SK-N-SH (cell line): ENCODE measurements around the gene PPP2R1B. TPM values are rescaled to one million over a fixed set of nuclear protein-coding genes. Genes with fewer than 3 reads are reported as not detected.

Experiments used
- CTCF ChIA-PET: fragments of 300-600, 350-600 bp; formaldehyde crosslinking; extraction: SDS; loops from one replicate; lab custom pipeline; 2021; lab: Yijun Ruan, JAX
- POLR2A ChIA-PET: fragments of 350-600 bp; sonication (Branson Sonifier 250); formaldehyde crosslinking; extraction: SDS; loops from one replicate; lab custom pipeline; 2020; ENCODE audit warnings: antibody characterized with exemption, inconsistent platforms; lab: Yijun Ruan, JAX
- DNase-seq: peaks from one replicate; pipeline ENCODE4 v3.0.0; 2012
- H2AFZ ChIP-seq: fragments of 200-600 bp; sonication (generic); 2 replicates; pipeline ENCODE4 v1.8.1; 2016; ENCODE audit warnings: antibody characterized with exemption, mild to moderate bottlenecking, low read depth
- H3F3A ChIP-seq: fragments of 200-600 bp; sonication (generic); replicated peaks from 2 replicates; pipeline ENCODE3; 2016; ENCODE audit warnings: antibody characterized with exemption, mild to moderate bottlenecking; ENCODE audit not compliant: insufficient read depth
- H3K27ac ChIP-seq, 2 experiments: fragments of 200-500 bp in 1 of 2; fragments of 200-600 bp in 1 of 2; sonication (Bioruptor generic) in 1 of 2; sonication (generic), shearing (Covaris generic) in 1 of 2; 2 replicates each; pipeline versions ENCODE4 v1.5.1 to v1.6.1; 2014 to 2016; ENCODE audit warnings: low read depth in 2 of 2, inconsistent platforms in 1 of 2, low read length in 1 of 2, mild to moderate bottlenecking in 1 of 2, mixed read lengths in 1 of 2
- H3K27me3 ChIP-seq: fragments of 200-600 bp; sonication (generic), shearing (Covaris generic); 2 replicates; pipeline ENCODE4 v1.6.1; 2016; ENCODE audit warnings: mixed run types; ENCODE audit not compliant: insufficient read depth
- H3K36me3 ChIP-seq, 2 experiments: fragments of 200-500 bp in 1 of 2; fragments of 200-600 bp in 1 of 2; sonication (Bioruptor generic) in 1 of 2; sonication (generic) in 1 of 2; replicated peaks in 1 of 2; 2 replicates each; pipeline versions ENCODE3 to v1.5.1; 2014 to 2016; ENCODE audit warnings: low read length in 1 of 2, mild to moderate bottlenecking in 1 of 2; ENCODE audit not compliant: insufficient read depth in 2 of 2, control insufficient read depth in 1 of 2
- H3K4me1 ChIP-seq, 2 experiments: fragments of 200-500 bp in 1 of 2; fragments of 200-600 bp in 1 of 2; sonication (Bioruptor generic) in 1 of 2; sonication (generic), shearing (Covaris generic) in 1 of 2; 2 replicates each; pipeline versions ENCODE4 v1.5.1 to v1.6.1; 2014 to 2016; ENCODE audit warnings: low read depth in 1 of 2, low read length in 1 of 2, mixed run types in 1 of 2; ENCODE audit not compliant: insufficient read depth in 2 of 2, control insufficient read depth in 1 of 2
- H3K4me2 ChIP-seq: fragments of 200-600 bp; sonication (generic), shearing (Covaris generic); 2 replicates; pipeline ENCODE4 v1.6.1; 2017; ENCODE audit warnings: mixed run types
- H3K4me3 ChIP-seq, 2 experiments: fragments of 200-500 bp in 1 of 2; fragments of 200-600 bp in 1 of 2; sonication (Bioruptor generic) in 1 of 2; sonication (generic), shearing (Covaris generic) in 1 of 2; 2 replicates each; pipeline versions ENCODE4 v1.5.1 to v1.8.1; 2014 to 2016; ENCODE audit warnings: low read depth in 2 of 2, inconsistent platforms in 1 of 2, low read length in 1 of 2, mild to moderate bottlenecking in 1 of 2, mixed read lengths in 1 of 2, moderate library complexity in 1 of 2
- H3K79me2 ChIP-seq: fragments of 200-600 bp; sonication (generic); 2 replicates; pipeline ENCODE4 v1.8.1; 2017; ENCODE audit warnings: mild to moderate bottlenecking; ENCODE audit not compliant: insufficient read depth
- H3K9ac ChIP-seq: fragments of 200-600 bp; sonication (generic); 2 replicates; pipeline ENCODE4 v1.6.1; 2017; ENCODE audit warnings: mixed run types
- H3K9me2 ChIP-seq: fragments of 200-600 bp; sonication (generic); 2 replicates; pipeline ENCODE4 v1.6.1; 2017; ENCODE audit warnings: mixed run types
- H3K9me3 ChIP-seq: fragments of 200-600 bp; sonication (generic); 2 replicates; pipeline ENCODE4 v1.6.1; 2017; ENCODE audit warnings: mixed run types, mild to moderate bottlenecking, moderate library complexity
- H4K20me1 ChIP-seq: fragments of 200-600 bp; sonication (generic); 2 replicates; pipeline ENCODE4 v1.6.1; 2017; ENCODE audit warnings: mild to moderate bottlenecking, mixed run types; ENCODE audit not compliant: insufficient read depth
- EP300 ChIP-seq, 2 experiments: IDR thresholded peaks; 2 replicates each; pipeline versions ENCODE4 v1.4.0 to v1.6.1; 2012; ENCODE audit warnings: borderline replicate concordance in 1 of 2, low read depth in 1 of 2, low read length in 1 of 2
- EZH2phosphoT487 ChIP-seq: fragments of 200-600 bp; sonication (generic); IDR thresholded peaks from 2 replicates; pipeline ENCODE4 v1.6.1; 2017; ENCODE audit warnings: low read depth, mixed run types, mild to moderate bottlenecking, antibody characterized with exemption, moderate library complexity, borderline replicate concordance
- FOXJ3 ChIP-seq: sonication (generic); formaldehyde crosslinking; IDR thresholded peaks from 2 replicates; pipeline ENCODE4 v1.5.1; 2020; ENCODE audit warnings: mild to moderate bottlenecking, missing genetic modification reagents
- FOXM1 ChIP-seq: IDR thresholded peaks from 2 replicates; pipeline ENCODE4 v1.4.0; 2012; ENCODE audit warnings: low read depth, mild to moderate bottlenecking
- GABPA ChIP-seq: IDR thresholded peaks from 2 replicates; pipeline ENCODE4 v1.4.0; 2012; ENCODE audit warnings: low read depth, mild to moderate bottlenecking
- GATA2 ChIP-seq: sonication (generic); formaldehyde crosslinking; IDR thresholded peaks from 2 replicates; pipeline ENCODE4 v1.5.0; 2020; ENCODE audit warnings: mild to moderate bottlenecking, missing genetic modification reagents
- MXI1 ChIP-seq: IDR thresholded peaks from 2 replicates; pipeline ENCODE4 v1.6.1; 2012; ENCODE audit warnings: mild to moderate bottlenecking, low read depth, low read length, improper control_type of control experiment
- NFIC ChIP-seq: IDR thresholded peaks from 2 replicates; pipeline ENCODE4 v1.4.0; 2012; ENCODE audit warnings: borderline replicate concordance
- NRF1 ChIP-seq: IDR thresholded peaks from 2 replicates; pipeline ENCODE4 v1.6.1; 2012; ENCODE audit warnings: low read depth, mild to moderate bottlenecking, low read length
- PBX3 ChIP-seq: IDR thresholded peaks from 2 replicates; pipeline ENCODE4; 2012
- POLR2AphosphoS5 ChIP-seq: IDR thresholded peaks from 2 replicates; pipeline ENCODE4 v1.6.1; 2012; ENCODE audit warnings: low read depth, low read length
- RAD21 ChIP-seq: IDR thresholded peaks from 2 replicates; pipeline ENCODE4 v1.6.1; 2012; ENCODE audit warnings: mild to moderate bottlenecking, low read length
- RFX5 ChIP-seq: IDR thresholded peaks from 2 replicates; pipeline ENCODE4 v1.6.1; 2012; ENCODE audit warnings: mild to moderate bottlenecking, improper control_type of control experiment, low read length
- RXRA ChIP-seq: IDR thresholded peaks from 2 replicates; pipeline ENCODE4 v1.4.0; 2012; ENCODE audit warnings: low read depth, mild to moderate bottlenecking, borderline replicate concordance
- TAF1 ChIP-seq: IDR thresholded peaks from 2 replicates; pipeline ENCODE4 v1.6.1; 2012; ENCODE audit warnings: low read depth, mild to moderate bottlenecking, low read length, moderate library complexity, borderline replicate concordance
- USF2 ChIP-seq: fragments of 150-350 bp; IDR thresholded peaks from 2 replicates; pipeline ENCODE4 v1.6.1; 2017; ENCODE audit warnings: antibody characterized with exemption, low read length, low read depth, borderline replicate concordance
- WGBS: methylation state at CpG from one replicate; pipeline ENCODE4 v1.1.6; 2017; ENCODE audit warnings: low lambda C conversion rate; 5-methylcytosine and 5-hydroxymethylcytosine counted together
- polyA plus RNA-seq, 3 experiments: library from polyadenylated mRNA; depleted of rRNA; stranded (reverse); fragments of >200 nt; gene quantifications; 2 replicates each; pipeline ENCODE4 v1.2.3, GENCODE V29; 2012
- TF ChIP-seq, protein P1 (sequence below): fragments of 150-350 bp; IDR thresholded peaks from 2 replicates; pipeline ENCODE4 v1.6.1; 2016; ENCODE audit warnings: mild to moderate bottlenecking, low read depth, low read length

The PPP2R1B gene
- polyA plus RNA-seq, 1 of the 3 experiments (the other 2 are of a cell fraction): 25.9 TPM

GRCh38 chr11:111718859-111719258 lies 47.3 kb downstream of the PPP2R1B start:
- H3K9me3 ChIP-seq: no peaks in the 10 kb centered on the region
- 86% methylated on average over 5 of the region's 5 CpGs for WGBS
- 0 out of 2 replicates have a peak overlapping the region, but pooled peaks have one; percentile 12 for H3K4me2 ChIP-seq
- TF ChIP-seq NFIC (no peak), NRF1 (no peak), FOXJ3 (CRISPR knock-in tag) (no peak), RXRA (no peak), USF2 (no peak), RAD21 (no peak), PBX3 (no peak), TAF1 (no peak), RFX5 (no peak), POLR2AphosphoS5 (no peak), GABPA (no peak), MXI1 (no peak), EZH2phosphoT487 (no peak), EP300 (IDR thresholded peaks at IDR 0.05; ENCODE audit: borderline replicate concordance in 1 of 2, low read depth in 1 of 2, low read length in 1 of 2) (no peak), FOXM1 (no peak), GATA2 (CRISPR knock-in tag) (no peak)
- TF ChIP-seq, protein P1, sequence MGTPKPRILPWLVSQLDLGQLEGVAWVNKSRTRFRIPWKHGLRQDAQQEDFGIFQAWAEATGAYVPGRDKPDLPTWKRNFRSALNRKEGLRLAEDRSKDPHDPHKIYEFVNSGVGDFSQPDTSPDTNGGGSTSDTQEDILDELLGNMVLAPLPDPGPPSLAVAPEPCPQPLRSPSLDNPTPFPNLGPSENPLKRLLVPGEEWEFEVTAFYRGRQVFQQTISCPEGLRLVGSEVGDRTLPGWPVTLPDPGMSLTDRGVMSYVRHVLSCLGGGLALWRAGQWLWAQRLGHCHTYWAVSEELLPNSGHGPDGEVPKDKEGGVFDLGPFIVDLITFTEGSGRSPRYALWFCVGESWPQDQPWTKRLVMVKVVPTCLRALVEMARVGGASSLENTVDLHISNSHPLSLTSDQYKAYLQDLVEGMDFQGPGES: no peak
- H3K9me2 ChIP-seq: no peaks in the 10 kb centered on the region
- ChIA-PET CTCF (no interaction called here), POLR2A (no interaction called here)
- no peaks in the 10 kb centered on the region for H3K27me3 ChIP-seq
- no peak overlapping the region for H2AFZ ChIP-seq
- H3K4me3 ChIP-seq: no peak overlapping the region
- peaks cover 18 to 28% of the 10 kb centered on the region in 2 experiments; a peak in 2 of 4 replicates for H3K4me1 ChIP-seq
- H3K9ac ChIP-seq: no peak overlapping the region
- H3K27ac ChIP-seq: peak overlapping the region in 1 of 2 experiments; percentile 41; a peak in 2 of 4 replicates
- H3K79me2 ChIP-seq: no peaks in the 10 kb centered on the region
- H3K36me3 ChIP-seq: peaks cover 35 to 45% of the 10 kb centered on the region in 2 experiments
- peaks cover 17% of the 10 kb centered on the region for H3F3A ChIP-seq
- no peak for DNase-seq
- H4K20me1 ChIP-seq: no peaks in the 10 kb centered on the region
